Activated naive CD4-positive, alpha-beta T cell treated with Interleukin-2 at 50 U/mL for 16 hours (primary cell): ENCODE measurements around the gene ZNF205.
"Not testable (repeated sequence)": the region's sequence is repeated elsewhere in the genome, so short reads cannot be mapped to it uniquely, and the experiment has no call there.

Experiments used
- DNase-seq: peaks from one replicate; pipeline ENCODE4 v3.0.0-alpha.2; 2020

ZNF205 gene

DNA sequence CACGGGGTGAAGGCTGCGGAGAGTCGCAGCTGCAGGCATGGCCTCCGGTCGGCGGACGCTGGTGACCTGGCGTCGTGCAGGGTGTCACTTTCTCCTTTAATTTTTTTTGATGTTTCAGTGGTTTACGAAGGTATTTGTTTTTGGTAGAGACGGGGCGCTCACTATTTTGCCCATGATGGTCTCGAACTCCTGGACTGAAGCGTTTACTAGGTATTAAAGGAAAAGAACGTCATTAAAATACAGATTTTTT lies 39.6 kb downstream of the ZNF205 start:
- peak; percentile 16 for DNase-seq

DNA sequence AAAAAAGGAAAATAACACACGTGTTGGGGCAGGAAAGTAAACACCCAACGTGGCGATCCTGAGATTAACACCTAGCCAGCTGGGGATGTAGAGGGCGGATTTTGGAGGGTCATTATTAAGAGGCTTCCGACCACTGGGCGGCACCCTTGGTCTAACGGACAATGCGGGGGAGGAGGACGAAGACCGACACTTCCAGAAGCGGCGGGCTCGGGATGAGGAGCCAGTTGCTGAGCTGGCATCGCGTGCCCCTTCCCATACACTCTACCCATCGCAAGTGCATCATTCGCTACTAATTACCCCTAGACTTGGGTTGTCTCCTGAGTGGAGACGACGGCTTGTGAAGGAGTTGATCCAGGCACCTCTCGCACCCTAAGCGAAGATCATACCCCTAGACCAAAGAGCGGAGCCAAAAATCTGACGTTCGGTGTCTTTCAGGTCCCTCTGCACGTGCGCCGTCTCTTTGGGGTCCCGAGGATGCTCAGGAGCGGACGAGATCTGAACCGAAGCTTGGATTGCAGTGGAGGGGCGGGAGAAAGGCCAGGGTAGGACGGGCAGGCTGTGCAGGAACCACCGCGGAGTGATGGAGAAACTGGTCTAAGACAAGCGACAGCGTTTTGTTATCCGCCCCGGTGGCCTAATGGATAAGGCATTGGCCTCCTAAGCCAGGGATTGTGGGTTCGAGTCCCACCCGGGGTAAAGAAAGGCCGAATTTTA lies 40.0 kb downstream of the ZNF205 start:
- peak; percentile 86 for DNase-seq

DNA sequence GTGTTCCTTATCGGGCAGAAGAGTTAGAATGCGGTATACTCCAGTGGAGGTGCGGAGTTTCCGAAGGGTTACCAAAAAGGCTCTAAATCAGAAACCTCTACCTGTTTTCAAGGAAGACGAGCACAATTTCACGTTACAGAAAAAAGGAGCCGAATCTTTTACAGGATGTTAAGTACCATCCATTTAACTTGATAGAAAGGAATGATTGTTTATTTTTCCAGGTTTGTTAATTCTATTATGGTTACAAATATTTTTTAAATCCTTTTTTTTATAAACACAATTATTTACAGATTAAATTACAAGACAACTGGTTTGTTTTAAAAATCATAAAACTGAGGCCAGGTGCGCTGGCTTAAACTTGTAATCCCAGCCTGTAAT lies 40.6 kb downstream of the ZNF205 start:
- no peak for DNase-seq

DNA sequence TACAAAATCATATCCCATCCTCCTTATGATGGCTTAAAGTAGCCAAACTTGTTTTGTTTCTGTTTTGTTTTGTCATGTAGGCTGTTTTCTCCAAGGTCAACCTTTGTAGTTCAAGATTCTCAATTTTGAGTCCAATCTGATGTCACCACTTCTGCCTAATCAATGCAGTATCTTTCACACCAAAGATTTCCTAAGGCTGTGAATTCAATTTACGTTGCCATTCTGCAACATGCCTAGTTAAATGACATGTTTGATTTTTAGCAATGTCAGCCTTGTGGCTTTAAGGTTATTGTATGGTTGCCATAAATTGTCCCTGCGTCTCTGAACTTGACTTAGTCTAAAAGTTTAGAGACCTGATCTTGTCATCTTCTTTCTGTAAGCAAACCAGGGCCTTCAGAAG lies 42.8 kb downstream of the ZNF205 start:
- DNase-seq: no peak

DNA sequence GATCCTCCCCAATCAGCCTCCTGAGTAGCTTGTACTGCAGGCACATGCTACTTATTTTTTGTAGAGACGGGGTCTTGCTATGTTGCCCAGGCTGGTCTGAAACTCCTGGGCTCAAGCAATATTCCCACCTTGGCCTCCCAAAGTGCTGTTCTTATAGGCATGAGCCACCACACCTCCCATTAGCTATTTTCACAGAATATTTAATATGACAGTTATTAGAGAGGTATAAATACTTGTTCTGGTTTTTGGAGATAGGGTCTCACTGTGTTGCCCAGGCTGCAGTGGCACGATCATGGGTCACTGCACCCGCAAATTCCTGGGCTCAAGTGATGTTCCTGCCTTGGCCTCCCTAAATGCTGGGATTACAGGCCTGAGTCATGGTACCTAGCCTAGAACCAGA lies 43.6 kb downstream of the ZNF205 start:
- DNase-seq: no peak

DNA sequence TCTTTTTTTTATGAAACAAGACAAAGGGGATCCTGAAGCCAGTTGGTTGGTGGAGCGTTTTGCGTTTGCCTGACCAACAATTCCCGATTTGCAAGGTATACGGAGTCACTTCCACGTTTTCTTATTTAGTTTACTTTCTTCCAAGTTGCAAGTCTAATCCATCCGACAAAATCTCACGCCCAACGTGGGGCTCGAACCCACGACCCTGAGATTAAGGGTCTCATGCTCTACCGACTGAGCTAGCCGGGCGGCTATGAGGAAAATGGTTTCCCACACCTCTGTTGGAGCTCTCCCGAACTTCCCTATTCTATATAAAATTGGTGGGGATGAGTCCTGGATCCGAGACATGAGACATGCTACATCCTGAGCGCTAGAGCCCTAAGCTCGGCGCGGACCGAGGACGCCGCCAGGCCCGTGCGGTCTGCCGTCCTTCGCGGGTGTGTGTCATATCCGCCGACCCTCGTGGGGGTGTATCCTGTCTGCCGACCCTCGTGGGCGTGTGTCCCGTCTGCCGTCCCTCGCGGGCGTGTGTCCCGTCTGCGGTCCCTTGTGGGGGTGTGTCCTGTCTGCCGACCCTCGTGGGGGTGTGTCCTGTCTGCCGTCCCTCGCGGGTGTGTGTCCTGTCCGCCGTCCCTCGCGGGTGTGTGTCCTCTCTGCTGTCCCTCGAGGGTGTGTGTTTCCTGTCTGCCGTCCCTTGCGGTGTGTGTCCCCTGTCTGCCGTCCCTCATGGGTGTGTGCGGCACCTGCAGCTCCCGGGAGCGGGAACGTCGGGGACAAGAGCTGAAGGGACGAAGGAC lies 45.0 kb downstream of the ZNF205 start:
- DNase-seq: peak; percentile 40

DNA sequence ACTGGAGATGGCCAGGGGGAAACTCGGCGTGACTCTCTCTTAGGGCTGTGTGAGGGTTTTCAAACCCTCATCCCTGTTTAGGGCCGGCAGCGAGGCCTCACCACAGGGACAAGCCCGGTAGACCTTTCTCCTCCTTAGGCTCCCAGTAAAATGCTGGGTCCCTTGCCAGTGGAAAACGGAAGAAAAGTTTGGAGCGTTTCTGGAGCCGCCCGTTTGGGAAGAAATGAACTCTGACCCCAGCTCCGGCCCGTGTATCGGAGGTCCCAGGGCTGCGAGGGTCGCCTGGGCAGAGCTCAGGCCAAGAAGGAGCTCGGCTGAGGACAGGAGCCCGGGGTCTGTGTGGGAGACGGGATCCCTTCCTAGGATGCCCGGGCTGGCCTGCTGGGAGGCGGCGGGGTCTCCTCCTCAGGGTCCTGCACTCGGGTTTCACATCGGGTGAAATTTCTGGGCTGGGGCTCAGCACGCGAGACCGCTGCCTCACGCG lies 45.7 kb downstream of the ZNF205 start:
- no peak for DNase-seq

DNA sequence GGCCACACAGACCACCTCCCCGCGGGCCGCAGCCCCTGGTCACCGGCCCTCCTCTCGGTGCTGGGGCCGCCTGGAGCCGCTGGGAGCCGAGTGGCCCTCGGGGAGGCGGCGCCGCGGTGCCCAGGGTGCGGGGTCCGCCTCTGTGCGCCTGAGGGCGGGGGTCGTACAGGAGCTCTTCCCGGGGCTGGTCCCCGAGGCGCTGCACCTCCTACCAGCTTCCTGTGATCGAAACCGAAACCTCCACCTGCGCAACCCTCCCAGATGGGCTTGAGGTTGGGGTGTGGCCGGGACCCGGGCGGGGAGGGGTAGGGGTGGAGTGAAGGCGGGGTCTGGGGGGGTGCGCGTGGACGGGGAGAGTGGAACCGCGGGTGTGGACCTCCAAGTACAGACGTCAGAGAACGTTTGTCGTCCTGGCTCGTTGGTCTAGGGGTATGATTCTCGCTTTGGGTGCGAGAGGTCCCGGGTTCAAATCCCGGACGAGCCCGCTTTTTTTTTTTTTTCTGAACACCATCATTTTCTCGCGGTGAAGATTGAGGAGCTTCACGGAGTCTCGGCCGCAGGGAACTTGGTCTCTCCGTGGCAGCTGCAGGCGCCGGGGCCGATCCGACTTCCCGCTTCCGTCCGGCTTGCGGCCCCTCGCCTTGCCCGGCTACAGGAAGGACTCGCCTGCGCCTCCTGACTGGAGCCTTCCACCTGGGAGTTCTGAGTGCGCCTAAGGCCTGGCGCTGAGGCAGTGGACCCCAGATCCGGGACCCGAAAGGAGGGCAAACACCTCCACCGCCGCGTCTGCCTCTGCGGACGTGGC lies 46.3 kb downstream of the ZNF205 start:
- peak; percentile 83 for DNase-seq

DNA sequence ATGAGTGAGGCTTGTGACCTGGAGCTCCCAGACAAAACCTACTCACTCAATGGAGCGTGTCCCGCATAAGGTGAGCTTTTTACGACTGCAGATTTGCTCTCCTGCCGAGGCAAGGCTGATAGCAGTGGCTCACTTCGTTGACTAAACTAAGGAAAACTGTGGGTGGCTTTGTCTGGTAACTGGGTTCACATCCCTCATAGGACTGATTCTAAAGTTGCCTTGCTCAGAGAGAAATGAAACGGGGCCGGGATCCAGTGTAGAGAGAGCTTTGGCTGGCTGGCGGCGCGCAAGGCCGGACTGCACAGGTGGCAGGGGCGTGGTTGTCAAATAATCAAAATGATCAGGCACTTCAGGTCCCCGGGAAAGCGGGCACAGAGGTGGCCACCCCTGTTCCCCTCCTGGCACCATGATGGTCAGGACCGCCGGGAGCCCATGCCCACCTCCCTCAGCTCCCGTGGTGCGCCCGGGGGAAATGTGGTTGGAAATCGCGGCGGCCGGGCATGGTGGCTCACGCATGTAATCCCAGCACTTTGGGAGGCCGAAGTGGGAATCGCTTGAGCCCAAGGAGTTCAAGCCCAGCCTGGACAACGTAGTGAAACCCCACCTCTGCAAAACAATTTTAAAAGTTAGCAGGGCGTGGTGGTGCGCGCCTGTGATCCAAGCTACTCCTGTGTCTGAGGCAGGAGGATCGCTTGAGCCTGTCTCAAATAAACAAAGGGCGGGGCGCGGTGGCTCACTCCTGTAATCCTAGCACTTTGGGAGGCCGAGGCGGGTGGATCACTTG lies 49.0 kb downstream of the ZNF205 start:
- DNase-seq: no peak

DNA sequence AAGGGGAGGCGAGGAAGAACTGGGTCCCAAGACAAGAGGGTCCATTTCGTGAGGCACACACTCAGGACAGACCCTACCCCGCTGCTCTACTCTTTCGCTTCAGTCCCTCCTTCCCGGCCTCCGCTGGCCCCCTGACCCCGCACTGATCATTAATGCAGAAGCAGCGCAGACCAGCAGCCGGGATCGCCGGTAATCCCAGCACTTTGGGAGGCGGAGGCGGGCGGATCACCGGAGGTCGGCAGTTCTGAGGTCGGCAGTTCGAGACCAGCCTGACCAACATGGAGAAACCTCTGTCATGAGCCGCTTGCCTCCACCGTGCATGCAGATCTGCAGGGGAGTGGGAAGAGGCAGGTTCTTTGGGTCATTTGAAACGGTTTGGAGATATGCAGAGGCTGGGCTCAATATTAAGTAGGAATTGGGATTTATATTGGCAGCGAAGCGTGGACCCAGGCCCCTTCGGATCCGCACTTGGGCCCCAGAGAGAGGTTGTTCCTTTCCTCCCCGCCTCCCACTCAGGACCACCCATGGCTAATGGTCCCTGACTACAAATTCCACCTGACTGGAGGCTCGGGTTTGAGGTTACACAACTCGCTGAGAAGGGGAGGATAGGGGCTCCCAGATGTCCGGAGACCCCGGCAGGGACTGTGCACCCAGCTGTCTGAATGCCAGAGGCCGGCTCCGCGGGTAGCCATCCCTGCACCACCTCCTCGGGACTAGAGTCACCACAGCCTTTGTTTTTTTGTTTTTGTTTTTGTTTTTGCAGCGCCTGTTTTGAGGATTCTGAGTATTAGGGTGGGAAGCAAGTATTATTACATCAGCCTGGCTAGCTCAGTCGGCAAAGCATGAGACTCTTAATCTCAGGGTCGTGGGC lies 52.0 kb downstream of the ZNF205 start:
- no peak for DNase-seq

DNA sequence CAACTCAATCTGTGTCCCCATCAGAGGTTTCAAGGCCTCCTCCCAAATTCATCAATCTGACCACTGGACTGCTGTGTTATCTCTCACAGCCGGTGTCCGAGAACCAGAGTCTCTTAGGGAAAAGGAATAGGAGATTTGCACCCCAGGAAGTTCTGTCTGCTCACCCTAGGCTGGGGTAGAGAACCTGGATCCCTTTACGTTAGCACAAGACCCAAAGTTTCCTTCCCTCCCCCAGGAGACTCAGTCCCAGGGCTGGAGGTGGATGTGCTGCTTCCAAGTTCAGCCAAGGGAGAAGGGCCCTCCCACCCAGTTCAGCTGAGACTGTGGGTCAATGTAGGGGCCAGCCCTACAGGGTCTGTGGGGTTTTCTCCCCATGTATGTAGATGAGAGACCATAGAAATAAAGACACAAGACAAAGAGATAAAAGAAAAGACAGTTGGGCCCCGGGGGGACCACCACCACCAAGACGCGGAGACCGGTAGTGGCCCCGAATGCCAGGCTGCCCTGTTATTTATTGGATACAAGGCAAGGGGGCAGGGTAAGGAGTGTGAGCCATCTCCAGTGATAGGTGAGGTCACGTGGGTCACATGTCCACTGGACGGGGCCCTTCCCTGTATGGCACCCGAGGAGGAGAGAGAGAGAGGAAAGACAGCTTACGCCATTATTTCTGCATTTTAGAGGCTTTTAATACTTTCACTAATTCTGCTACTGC lies 52.9 kb downstream of the ZNF205 start:
- DNase-seq: no peak

DNA sequence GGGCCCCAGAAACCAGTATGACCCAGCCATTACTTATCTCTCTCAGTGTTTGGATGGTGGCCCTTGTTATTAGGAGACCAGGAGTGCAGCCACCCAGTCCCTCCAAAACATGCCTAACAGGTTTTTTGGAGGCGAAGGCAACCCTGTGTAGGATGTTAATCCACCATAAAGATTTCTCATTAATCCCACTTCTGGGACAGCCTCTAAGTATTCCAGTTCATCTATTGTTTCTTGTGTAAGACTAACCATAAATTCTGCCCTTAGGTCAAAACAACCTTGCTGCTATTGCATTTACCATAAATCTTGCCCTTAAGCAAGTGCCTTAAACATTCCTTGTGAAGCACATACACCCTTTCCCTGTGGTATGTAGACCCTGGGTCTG lies 54.1 kb downstream of the ZNF205 start:
- DNase-seq: no peak

DNA sequence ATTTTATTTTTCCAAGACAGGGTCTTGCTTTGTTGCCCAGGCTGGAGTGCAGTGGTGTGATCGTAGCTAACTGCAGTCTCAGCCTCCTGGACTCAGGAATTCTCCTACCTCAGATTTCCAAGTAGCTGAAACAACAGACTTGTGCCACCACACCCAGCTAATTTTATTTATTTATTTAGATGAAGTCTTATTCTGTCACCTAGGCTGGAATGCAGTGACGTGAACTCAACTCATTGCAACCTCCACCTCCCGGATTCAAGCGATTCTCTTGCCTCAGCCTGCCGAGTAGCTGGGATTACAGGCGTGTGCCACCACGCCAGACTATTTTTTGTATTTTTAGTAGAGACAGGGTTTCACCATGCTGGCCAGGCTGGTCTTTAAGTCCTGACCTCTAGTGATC lies 56.3 kb downstream of the ZNF205 start:
- DNase-seq: not testable (repeated sequence)
